ENCODE data around the gene ZFAND2B.

- TF ChIP-seq CTCF (IDR thresholded peaks at IDR 0.05; ENCODE audit: poor library complexity, severe bottlenecking) (no peak), POLR2AphosphoS5 (IDR thresholded peaks at IDR 0.05) (no peak), EZH2 (IDR thresholded peaks at IDR 0.05; ENCODE audit: borderline replicate concordance, insufficient read depth, low read length, poor library complexity, severe bottlenecking) (no peak), TAF1 (IDR thresholded peaks at IDR 0.05; ENCODE audit: low read depth) (no peak), REST (IDR thresholded peaks at IDR 0.05; ENCODE audit: borderline replicate concordance) (no peak)
These were observed 28.0 kb upstream of the ZFAND2B start for GRCh38 chr2:219178377-219179175.
